GM12878 (cell line): ENCODE measurements around the gene NCKAP5. TPM values are rescaled to one million over a fixed set of nuclear protein-coding genes. Genes with fewer than 3 reads are reported as not detected.

Source experiments
- ATAC-seq: fragments of 200-7000 bp; cut with Tn5 transposase; 3 replicates; pipeline ENCODE4 v1.9.1; 2020; ENCODE audit warnings: mild to moderate bottlenecking, moderate library complexity
- BruUV-seq: library from RNA; stranded (reverse); fragments of 400-500 nt; replicated peaks from 2 replicates; lab custom pipeline; 2021; lab: Mats Ljungman, UMichigan
- CTCF ChIA-PET: fragments of 300-600 bp; sonication (Branson Sonifier 250); formaldehyde crosslinking; extraction: SDS; loops from one replicate; lab custom pipeline; 2021; ENCODE audit warnings: inconsistent platforms; lab: Yijun Ruan, JAX
- POLR2A ChIA-PET: fragments of 350-600 bp; formaldehyde crosslinking; extraction: SDS; loops from one replicate; lab custom pipeline; 2021; ENCODE audit warnings: inconsistent platforms; lab: Charles Lee
- RAD21 ChIA-PET: fragments of 300-600 bp; sonication (Branson Sonifier 250); formaldehyde crosslinking; loops from one replicate; lab custom pipeline; 2023; ENCODE audit warnings: antibody characterized with exemption; ENCODE audit not compliant: unreplicated experiment; lab: Charles Lee
- SMC1A ChIA-PET: fragments of 300-600 bp; sonication (Branson Sonifier 250); formaldehyde crosslinking; loops from one replicate; lab custom pipeline; 2023; ENCODE audit not compliant: unreplicated experiment, uncharacterized antibody; lab: Charles Lee
- DNase-seq: peaks from one replicate; pipeline ENCODE4 v3.0.0-alpha.2; 2011; ENCODE audit warnings: low read depth, low spot score
- FAIRE-seq: peaks from 3 replicates; lab custom pipeline; 2011; peaks lifted over from hg19 to GRCh38; lab: Jason Lieb, UNC
- H2AFZ ChIP-seq: 2 replicates; pipeline ENCODE4 v1.6.0; 2011; ENCODE audit warnings: low read depth, low read length, control low read depth; ENCODE audit not compliant: control insufficient read depth
- H3K27ac ChIP-seq: 2 replicates; pipeline ENCODE4 v1.5.1; 2011; ENCODE audit warnings: control low read depth; ENCODE audit not compliant: control insufficient read depth, insufficient read depth
- H3K27me3 ChIP-seq, 2 experiments: replicated peaks in 1 of 2; 2 replicates each; pipeline versions ENCODE4 v1.6.0 to v1.6.1; 2011; ENCODE audit warnings: low read length in 1 of 2; ENCODE audit not compliant: control insufficient read depth in 2 of 2, insufficient read depth in 2 of 2
- H3K36me3 ChIP-seq, 2 experiments: 2 replicates each; pipeline ENCODE4 v1.5.1; 2011; ENCODE audit warnings: low read length in 1 of 2; ENCODE audit not compliant: control insufficient read depth in 2 of 2, insufficient read depth in 2 of 2
- H3K4me1 ChIP-seq: 2 replicates; pipeline ENCODE4 v1.6.1; 2011; ENCODE audit warnings: mild to moderate bottlenecking, low read length, moderate library complexity, mixed read lengths; ENCODE audit not compliant: control insufficient read depth, insufficient read depth
- H3K4me2 ChIP-seq: 2 replicates; pipeline ENCODE4 v1.6.0; 2011; ENCODE audit warnings: control low read depth; ENCODE audit not compliant: control insufficient read depth, insufficient read depth
- H3K4me3 ChIP-seq: fragments of 200-600 bp; sonication (generic); 2 replicates; pipeline ENCODE4 v1.5.1; 2016
- H3K79me2 ChIP-seq: 2 replicates; pipeline ENCODE4 v1.6.0; 2011; ENCODE audit warnings: low read length; ENCODE audit not compliant: control insufficient read depth, insufficient read depth
- H3K9ac ChIP-seq: 2 replicates; pipeline ENCODE4 v1.8.0; 2011; ENCODE audit warnings: low read length, control low read depth, mixed read lengths; ENCODE audit not compliant: control insufficient read depth, insufficient read depth
- H3K9me3 ChIP-seq: replicated peaks from 3 replicates; pipeline ENCODE4 v1.5.1; 2011; ENCODE audit warnings: mild to moderate bottlenecking, low read length; ENCODE audit not compliant: control insufficient read depth, insufficient read depth
- H4K20me1 ChIP-seq: 2 replicates; pipeline ENCODE4 v1.6.0; 2011; ENCODE audit not compliant: control insufficient read depth, insufficient read depth
- ATF2 ChIP-seq: IDR thresholded peaks from 2 replicates; pipeline ENCODE4 v1.6.1; 2012; ENCODE audit warnings: low read length, inconsistent platforms
- ATF7 ChIP-seq: fragments of 450-650 bp; IDR thresholded peaks from 2 replicates; pipeline ENCODE4 v1.6.1; 2016; ENCODE audit warnings: low read depth, mild to moderate bottlenecking
- BMI1 ChIP-seq: fragments of 450-650 bp; IDR thresholded peaks from 2 replicates; pipeline ENCODE4 v1.6.1; 2016; ENCODE audit warnings: mild to moderate bottlenecking, moderate library complexity, borderline replicate concordance
- CHD2 ChIP-seq: IDR thresholded peaks from 2 replicates; pipeline ENCODE4 v1.6.1; 2011; ENCODE audit warnings: low read depth, low read length, improper control_type of control experiment, borderline replicate concordance
- DPF2 ChIP-seq: fragments of 450-650 bp; IDR thresholded peaks from 2 replicates; pipeline ENCODE4 v1.6.1; 2017; ENCODE audit warnings: mild to moderate bottlenecking
- E2F4 ChIP-seq: IDR thresholded peaks from 2 replicates; pipeline ENCODE4 v1.6.1; 2012; ENCODE audit warnings: low read depth, low read length, improper control_type of control experiment
- EP300 ChIP-seq, 2 experiments: fragments of 150-350 bp in 1 of 2; IDR thresholded peaks; 2 replicates each; pipeline ENCODE4 v1.6.1; 2011 to 2012; ENCODE audit warnings: low read depth in 2 of 2, low read length in 2 of 2, borderline replicate concordance in 1 of 2, improper control_type of control experiment in 1 of 2, inconsistent platforms in 1 of 2; ENCODE audit not compliant: control insufficient read depth in 1 of 2
- GATAD2B ChIP-seq: fragments of 450-650 bp; conservative IDR thresholded peaks from 2 replicates; pipeline ENCODE4 v1.6.1; 2017; ENCODE audit warnings: low read depth, mild to moderate bottlenecking, moderate library complexity
- HCFC1 ChIP-seq: fragments of 150-350 bp; IDR thresholded peaks from 2 replicates; pipeline ENCODE4 v1.6.1; 2014; ENCODE audit warnings: low read length
- MEF2B ChIP-seq: fragments of 450-650 bp; IDR thresholded peaks from 2 replicates; pipeline ENCODE4 v1.6.1; 2018; ENCODE audit warnings: mild to moderate bottlenecking, moderate library complexity; ENCODE audit not compliant: partially characterized antibody, poor library complexity, severe bottlenecking
- SIN3A ChIP-seq: IDR thresholded peaks from 2 replicates; pipeline ENCODE4 v1.6.1; 2012; ENCODE audit warnings: low read depth, low read length, improper control_type of control experiment
- SMAD1 ChIP-seq: fragments of 450-650 bp; IDR thresholded peaks from 2 replicates; pipeline ENCODE4 v1.6.1; 2018; ENCODE audit warnings: mild to moderate bottlenecking, low read depth; ENCODE audit not compliant: partially characterized antibody
- SMC3 ChIP-seq: IDR thresholded peaks from 2 replicates; pipeline ENCODE4 v1.6.1; 2011; ENCODE audit warnings: low read length, improper control_type of control experiment, borderline replicate concordance
- SREBF2 ChIP-seq: IDR thresholded peaks from 2 replicates; pipeline ENCODE4 v1.6.1; 2012; ENCODE audit warnings: mild to moderate bottlenecking, low read length
- USF2 ChIP-seq: IDR thresholded peaks from 2 replicates; pipeline ENCODE4 v1.6.1; 2011; ENCODE audit warnings: low read depth, low read length, improper control_type of control experiment, borderline replicate concordance
- ZNF217 ChIP-seq: fragments of 450-650 bp; IDR thresholded peaks from 2 replicates; pipeline ENCODE4 v1.6.1; 2017; ENCODE audit warnings: antibody characterized with exemption, mild to moderate bottlenecking
- WGBS: methylation state at CpG from one replicate; pipeline ENCODE4 v1.1.6; 2016; ENCODE audit warnings: low lambda C conversion rate; ENCODE audit not compliant: insufficient replicate concordance, insufficient coverage; ENCODE audit errors: missing lambda C conversion rate; 5-methylcytosine and 5-hydroxymethylcytosine counted together
- in situ Hi-C: fragments of 300-500 bp; cut with MboI; formaldehyde crosslinking; loops from 9 replicates; pipeline ENCODE4 v1.14.3; 2018; ENCODE audit warnings: mixed read lengths
- intact Hi-C: fragments of 100-400 bp; cut with micrococcal nuclease; formaldehyde crosslinking; loops from one replicate; pipeline ENCODE4 v1.14.2; 2022; ENCODE audit not compliant: unreplicated experiment
- polyA plus RNA-seq, 11 experiments: library from polyadenylated mRNA; depleted of rRNA in 4 of 11; unstranded in 6 of 11; stranded (reverse) in 5 of 11; fragments of >200 nt; fragmentation: Nextera tagmentation in 4 of 11; fragmentation: Illumina TruSeq in 1 of 11; extraction: Ambion mirVana in 4 of 11; extraction: Trizol in 1 of 11; gene quantifications; 1 replicate in 1 of 11; 2 replicates in 10 of 11; pipeline versions ENCODE4 v1.2.1 to v1.2.3, GENCODE V29; 2011 to 2016; ENCODE audit warnings: inconsistent platforms in 2 of 11, missing spikeins in 2 of 11, low read depth in 1 of 11
- total RNA-seq, 4 experiments: library from RNA; depleted of rRNA in 3 of 4; stranded (reverse); fragments of >200 nt in 3 of 4; fragmentation: Illumina TruSeq in 1 of 4; extraction: Trizol in 1 of 4; gene quantifications; 2 replicates each; pipeline versions ENCODE4 v1.2.1 to v1.2.3, GENCODE V29; 2013 to 2021
- TF ChIP-seq, protein P1 (sequence below): fragments of 450-650 bp; IDR thresholded peaks from 2 replicates; pipeline ENCODE4 v1.6.1; 2016; ENCODE audit warnings: mild to moderate bottlenecking, moderate library complexity, borderline replicate concordance

The NCKAP5 gene
- total and polyA plus RNA-seq, 10 of the 15 experiments (the other 5 are each of a cell fraction or from before 2014, with no cell fraction given), result 0.06 to 0.44 (median 0.16) TPM

DNA sequence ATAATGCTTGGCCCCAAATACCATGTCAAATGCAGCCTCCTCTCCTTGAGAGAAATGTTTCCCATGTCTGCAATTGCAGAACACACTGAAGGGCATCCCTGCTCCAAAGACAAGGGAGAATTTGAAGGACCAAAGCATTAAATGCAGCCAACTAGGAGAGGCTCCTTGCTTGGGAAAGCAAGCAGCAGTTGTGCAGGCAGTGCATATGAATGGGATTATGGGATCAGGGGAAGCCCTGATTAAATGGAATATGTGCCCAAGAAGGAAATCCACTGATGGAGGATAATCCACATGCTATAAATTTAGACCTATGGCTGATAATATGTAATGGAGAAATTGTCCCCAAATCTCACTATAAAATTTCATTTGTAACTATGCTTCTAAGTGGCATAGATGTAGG lies 116.1 kb downstream of the NCKAP5 start (continued):
- TF ChIP-seq DPF2, result no peak
- no peak for TF ChIP-seq EP300 (IDR thresholded peaks at IDR 0.05; ENCODE audit: borderline replicate concordance in 1 of 2, control insufficient read depth in 1 of 2, low read depth in 2 of 2, low read length in 2 of 2)
- no peak for TF ChIP-seq USF2
- no peak for TF ChIP-seq SMAD1
- TF ChIP-seq, all 136 proteins: peak for 0

- ATAC-seq, result no peak
- no peak overlapping the region for H3K4me3 ChIP-seq
- 50% methylated on average over 5 of the region's 5 CpGs for WGBS
- no peak overlapping the region for H3K9ac ChIP-seq
- H2AFZ ChIP-seq, result no peak overlapping the region
- no peak overlapping the region for H3K4me2 ChIP-seq
- H3K36me3 ChIP-seq, result no peaks in the 10 kb centered on the region
- H4K20me1 ChIP-seq, result no peaks in the 10 kb centered on the region
- CTCF ChIA-PET, result no interaction called here
- DNase-seq, result no peak
- intact Hi-C loops, result no loop called here
- SMC1A ChIA-PET, result interaction anchor here (0.6 to 1.6 kb wide), 2 partner anchors 10 to 209 kb away, joined by 3 to 4 read pairs; no protein-coding TSS in a partner anchor
- H3K79me2 ChIP-seq, result no peaks in the 10 kb centered on the region
- no peak overlapping the region for H3K27ac ChIP-seq
- POLR2A ChIA-PET, result no interaction called here
- RAD21 ChIA-PET, result no interaction called here
- BruUV-seq, result no TSS peak
- H3K4me1 ChIP-seq, result no peaks in the 10 kb centered on the region
- no peak for FAIRE-seq
- H3K27me3 ChIP-seq, result no peaks in the 10 kb centered on the region
- in situ Hi-C loops, result no loop called here
- H3K9me3 ChIP-seq, result no peaks in the 10 kb centered on the region
- TF ChIP-seq E2F4 (no peak), SMC3 (no peak), CHD2 (no peak), GATAD2B (no peak), SREBF2 (no peak), BMI1 (no peak), ATF7 (no peak), HCFC1 (no peak), ZNF217 (no peak), ATF2 (no peak), SIN3A (no peak), MEF2B (no peak)
- TF ChIP-seq, protein P1, sequence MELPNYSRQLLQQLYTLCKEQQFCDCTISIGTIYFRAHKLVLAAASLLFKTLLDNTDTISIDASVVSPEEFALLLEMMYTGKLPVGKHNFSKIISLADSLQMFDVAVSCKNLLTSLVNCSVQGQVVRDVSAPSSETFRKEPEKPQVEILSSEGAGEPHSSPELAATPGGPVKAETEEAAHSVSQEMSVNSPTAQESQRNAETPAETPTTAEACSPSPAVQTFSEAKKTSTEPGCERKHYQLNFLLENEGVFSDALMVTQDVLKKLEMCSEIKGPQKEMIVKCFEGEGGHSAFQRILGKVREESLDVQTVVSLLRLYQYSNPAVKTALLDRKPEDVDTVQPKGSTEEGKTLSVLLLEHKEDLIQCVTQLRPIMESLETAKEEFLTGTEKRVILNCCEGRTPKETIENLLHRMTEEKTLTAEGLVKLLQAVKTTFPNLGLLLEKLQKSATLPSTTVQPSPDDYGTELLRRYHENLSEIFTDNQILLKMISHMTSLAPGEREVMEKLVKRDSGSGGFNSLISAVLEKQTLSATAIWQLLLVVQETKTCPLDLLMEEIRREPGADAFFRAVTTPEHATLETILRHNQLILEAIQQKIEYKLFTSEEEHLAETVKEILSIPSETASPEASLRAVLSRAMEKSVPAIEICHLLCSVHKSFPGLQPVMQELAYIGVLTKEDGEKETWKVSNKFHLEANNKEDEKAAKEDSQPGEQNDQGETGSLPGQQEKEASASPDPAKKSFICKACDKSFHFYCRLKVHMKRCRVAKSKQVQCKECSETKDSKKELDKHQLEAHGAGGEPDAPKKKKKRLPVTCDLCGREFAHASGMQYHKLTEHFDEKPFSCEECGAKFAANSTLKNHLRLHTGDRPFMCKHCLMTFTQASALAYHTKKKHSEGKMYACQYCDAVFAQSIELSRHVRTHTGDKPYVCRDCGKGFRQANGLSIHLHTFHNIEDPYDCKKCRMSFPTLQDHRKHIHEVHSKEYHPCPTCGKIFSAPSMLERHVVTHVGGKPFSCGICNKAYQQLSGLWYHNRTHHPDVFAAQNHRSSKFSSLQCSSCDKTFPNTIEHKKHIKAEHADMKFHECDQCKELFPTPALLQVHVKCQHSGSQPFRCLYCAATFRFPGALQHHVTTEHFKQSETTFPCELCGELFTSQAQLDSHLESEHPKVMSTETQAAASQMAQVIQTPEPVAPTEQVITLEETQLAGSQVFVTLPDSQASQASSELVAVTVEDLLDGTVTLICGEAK, result no peak
Observed at GRCh38 chr2:133448195-133448594, 120.1 kb downstream of the NCKAP5 start.
